GM12891 (cell line): ENCODE results near the gene PELI2.

Experiments used
- PAX5 ChIP-seq: IDR thresholded peaks from 2 replicates; pipeline ENCODE4 v1.6.1; 2011; ENCODE audit warnings: low read length, moderate library complexity, mild to moderate bottlenecking; ENCODE audit not compliant: insufficient read depth, severe bottlenecking
- POLR2A ChIP-seq: IDR thresholded peaks from 2 replicates; pipeline ENCODE4 v1.6.1; 2011; ENCODE audit warnings: low read depth, low read length, control low read depth
- POLR2AphosphoS5 ChIP-seq: IDR thresholded peaks from 2 replicates; pipeline ENCODE4 v1.6.1; 2011; ENCODE audit warnings: low read depth, low read length, control low read depth
- POU2F2 ChIP-seq: IDR thresholded peaks from 2 replicates; pipeline ENCODE4 v1.6.1; 2011; ENCODE audit warnings: low read depth, mild to moderate bottlenecking, control low read depth, low read length, moderate library complexity
- SPI1 ChIP-seq: IDR thresholded peaks from 2 replicates; pipeline ENCODE4 v1.6.1; 2011; ENCODE audit warnings: low read depth, low read length, control low read depth
- TAF1 ChIP-seq: IDR thresholded peaks from 2 replicates; pipeline ENCODE4 v1.6.1; 2011; ENCODE audit warnings: low read depth, low read length, control low read depth

- no peak for TF ChIP-seq POLR2AphosphoS5
- TF ChIP-seq TAF1 = no peak
- TF ChIP-seq POLR2A = no peak
- no peak for TF ChIP-seq SPI1
- TF ChIP-seq POU2F2 = no peak
- TF ChIP-seq PAX5 = no peak
These were observed 150.5 kb downstream of the PELI2 start for GRCh38 chr14:56268673-56269072.
